Measurements from ENCODE around the gene GARIN5B.

DNA sequence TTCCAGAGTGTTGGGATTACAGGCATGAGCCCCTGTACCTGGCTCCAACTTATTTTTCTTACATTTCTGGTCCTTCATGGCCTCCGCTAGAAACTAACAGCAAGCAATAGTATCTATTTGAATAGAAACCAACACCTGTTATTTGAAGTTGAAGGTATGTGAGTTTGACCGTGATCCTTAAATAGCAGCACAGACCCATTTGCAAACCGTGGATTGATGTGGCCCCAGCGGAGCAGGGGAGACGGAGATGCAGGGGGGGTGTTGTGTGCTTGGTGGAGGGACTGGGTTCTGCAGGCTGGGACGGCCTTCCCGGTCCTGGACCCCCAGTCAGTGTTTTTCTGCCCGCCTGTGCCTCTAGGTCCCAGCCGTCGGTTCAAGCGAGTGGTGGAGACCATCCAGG lies 54.8 kb downstream of the GARIN5B start:
- TF ChIP-seq CTCF (IDR thresholded peaks at IDR 0.05; ENCODE audit: low read length) (no peak), EZH2phosphoT487 (IDR thresholded peaks at IDR 0.05; ENCODE audit: low read length) (no peak)
